ENCODE data around the gene MCRS1. TPM values are rescaled to one million over a fixed set of nuclear protein-coding genes. Genes with fewer than 3 reads are reported as not detected.
A peak's percentile ranks its signal among the peaks of the same experiment; 100 is the strongest.

The MCRS1 gene
- total RNA-seq, 1 donor from 2014 or later, result 103 TPM

DNA sequence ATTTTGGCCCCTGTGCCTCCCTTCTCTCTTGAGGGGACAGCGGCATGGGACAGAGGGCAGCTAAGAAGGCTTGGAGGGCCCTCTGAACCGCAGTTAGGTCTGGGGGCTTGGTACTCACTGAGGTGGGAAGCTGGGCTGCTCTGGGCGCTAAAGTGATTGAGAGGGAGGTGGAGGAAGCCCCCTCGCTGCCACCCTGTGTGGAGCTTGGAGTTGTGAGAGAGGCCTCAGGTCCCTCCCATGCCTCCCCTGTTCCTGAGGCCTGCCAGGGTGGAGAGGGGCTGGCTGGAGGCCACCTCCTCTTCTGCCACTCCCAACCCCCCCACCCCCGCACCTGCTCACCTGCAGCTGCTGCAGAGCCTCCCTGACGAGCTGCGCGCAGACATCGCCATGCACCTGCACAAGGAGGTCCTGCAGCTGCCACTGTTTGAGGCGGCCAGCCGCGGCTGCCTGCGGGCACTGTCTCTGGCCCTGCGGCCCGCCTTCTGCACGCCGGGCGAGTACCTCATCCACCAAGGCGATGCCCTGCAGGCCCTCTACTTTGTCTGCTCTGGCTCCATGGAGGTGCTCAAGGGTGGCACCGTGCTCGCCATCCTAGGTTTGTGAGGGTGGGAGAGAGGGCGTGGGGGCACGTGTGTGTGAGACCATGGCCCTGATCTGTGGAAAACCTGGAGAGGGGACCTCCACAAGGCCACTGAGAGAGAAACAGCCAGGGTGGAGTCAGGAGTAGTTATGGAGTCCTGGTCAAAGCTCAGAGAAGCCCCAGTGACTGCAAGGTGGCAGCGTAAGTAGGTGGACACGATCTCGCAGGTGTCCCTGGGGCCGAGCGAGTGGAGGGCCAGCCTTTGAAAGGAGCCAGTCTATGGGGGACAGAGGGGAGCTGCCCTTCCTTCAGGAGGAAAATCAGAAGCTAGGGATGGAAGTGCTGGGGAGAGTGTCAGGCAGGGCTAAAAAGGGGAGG is 17.9 kb downstream of the MCRS1 start:
- Mint-ChIP-seq H3K4me1 (ENCODE audit: low read depth, unreplicated experiment) (peaks cover 15% of the 10 kb centered on the region), H3K9me3 (ENCODE audit: unreplicated experiment) (peaks cover 18% of the 10 kb centered on the region), H3K4me3 (ENCODE audit: unreplicated experiment) (no peak overlapping the region), H3K27me3 (ENCODE audit: unreplicated experiment) (peaks cover 19% of the 10 kb centered on the region), H3K27ac (ENCODE audit: unreplicated experiment) (peak overlapping the region; percentile 52), H3K36me3 (ENCODE audit: unreplicated experiment) (no peaks in the 10 kb centered on the region)
- DNase-seq, result no peak
- TF ChIP-seq, protein P1, sequence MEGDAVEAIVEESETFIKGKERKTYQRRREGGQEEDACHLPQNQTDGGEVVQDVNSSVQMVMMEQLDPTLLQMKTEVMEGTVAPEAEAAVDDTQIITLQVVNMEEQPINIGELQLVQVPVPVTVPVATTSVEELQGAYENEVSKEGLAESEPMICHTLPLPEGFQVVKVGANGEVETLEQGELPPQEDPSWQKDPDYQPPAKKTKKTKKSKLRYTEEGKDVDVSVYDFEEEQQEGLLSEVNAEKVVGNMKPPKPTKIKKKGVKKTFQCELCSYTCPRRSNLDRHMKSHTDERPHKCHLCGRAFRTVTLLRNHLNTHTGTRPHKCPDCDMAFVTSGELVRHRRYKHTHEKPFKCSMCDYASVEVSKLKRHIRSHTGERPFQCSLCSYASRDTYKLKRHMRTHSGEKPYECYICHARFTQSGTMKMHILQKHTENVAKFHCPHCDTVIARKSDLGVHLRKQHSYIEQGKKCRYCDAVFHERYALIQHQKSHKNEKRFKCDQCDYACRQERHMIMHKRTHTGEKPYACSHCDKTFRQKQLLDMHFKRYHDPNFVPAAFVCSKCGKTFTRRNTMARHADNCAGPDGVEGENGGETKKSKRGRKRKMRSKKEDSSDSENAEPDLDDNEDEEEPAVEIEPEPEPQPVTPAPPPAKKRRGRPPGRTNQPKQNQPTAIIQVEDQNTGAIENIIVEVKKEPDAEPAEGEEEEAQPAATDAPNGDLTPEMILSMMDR (IDR thresholded peaks at IDR 0.05; ENCODE audit: partially characterized antibody, unreplicated experiment), result no peak

DNA sequence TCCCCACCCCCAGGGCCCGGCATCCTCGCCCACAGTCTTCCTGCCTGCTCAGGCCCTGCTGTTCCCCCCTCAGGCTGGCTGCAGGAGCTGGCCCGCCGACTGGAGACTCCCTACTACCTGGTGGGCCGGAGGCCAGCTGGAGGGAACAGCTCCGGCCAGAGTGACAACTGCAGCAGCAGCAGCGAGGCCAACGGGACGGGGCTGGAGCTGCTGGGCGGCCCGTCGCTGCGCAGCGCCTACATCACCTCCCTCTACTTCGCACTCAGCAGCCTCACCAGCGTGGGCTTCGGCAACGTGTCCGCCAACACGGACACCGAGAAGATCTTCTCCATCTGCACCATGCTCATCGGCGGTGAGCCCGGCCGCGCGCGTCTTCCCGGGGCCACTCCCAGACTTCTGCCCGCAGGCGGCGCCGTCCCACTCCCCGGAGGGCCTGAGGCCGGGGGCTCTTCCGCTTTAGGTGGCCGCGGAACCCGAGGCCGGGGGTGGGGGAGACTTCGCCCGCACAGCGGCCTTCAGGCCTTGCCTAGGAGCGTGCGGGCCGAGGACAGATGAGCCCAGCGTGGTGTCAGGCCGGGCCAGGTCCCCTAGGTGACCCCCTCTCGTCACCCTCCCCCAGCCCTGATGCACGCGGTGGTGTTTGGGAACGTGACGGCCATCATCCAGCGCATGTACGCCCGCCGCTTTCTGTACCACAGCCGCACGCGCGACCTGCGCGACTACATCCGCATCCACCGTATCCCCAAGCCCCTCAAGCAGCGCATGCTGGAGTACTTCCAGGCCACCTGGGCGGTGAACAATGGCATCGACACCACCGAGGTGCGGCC is 18.9 kb downstream of the MCRS1 start:
- peaks cover 24% of the 10 kb centered on the region for H3K27me3 Mint-ChIP-seq (ENCODE audit: unreplicated experiment)
- peaks cover 19% of the 10 kb centered on the region for H3K9me3 Mint-ChIP-seq (ENCODE audit: unreplicated experiment)

DNA sequence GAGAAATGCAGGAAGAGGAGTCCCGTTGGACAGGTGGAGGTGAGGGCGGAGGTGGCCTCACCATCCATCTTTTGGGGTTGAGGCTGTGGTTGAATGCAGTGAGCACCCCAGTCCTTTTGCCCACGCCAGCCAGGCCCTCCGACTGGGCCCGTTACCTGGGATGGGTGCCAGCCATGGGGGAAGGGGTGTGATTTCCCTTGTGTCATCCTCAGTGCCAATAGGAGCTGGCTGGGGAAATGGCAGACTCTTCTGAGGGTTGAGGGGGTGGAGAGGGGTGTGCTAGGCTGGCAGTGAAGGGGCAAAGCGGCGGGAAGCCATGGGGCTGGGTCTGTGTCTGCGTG is 19.5 kb downstream of the MCRS1 start:
- H3K4me1 Mint-ChIP-seq (ENCODE audit: low read depth, unreplicated experiment), result peaks cover 20% of the 10 kb centered on the region
- peaks cover 24% of the 10 kb centered on the region for H3K27me3 Mint-ChIP-seq (ENCODE audit: unreplicated experiment)
- no peak overlapping the region for H3K4me3 Mint-ChIP-seq (ENCODE audit: unreplicated experiment)
- H3K9me3 Mint-ChIP-seq (ENCODE audit: unreplicated experiment), result peaks cover 19% of the 10 kb centered on the region
- DNase-seq, result no peak
- H3K27ac Mint-ChIP-seq (ENCODE audit: unreplicated experiment), result no peak overlapping the region
- no peaks in the 10 kb centered on the region for H3K36me3 Mint-ChIP-seq (ENCODE audit: unreplicated experiment)
- TF ChIP-seq, protein P1 (IDR thresholded peaks at IDR 0.05; ENCODE audit: partially characterized antibody, unreplicated experiment), result no peak

More for the DNA sequence above, 18.9 kb downstream of the MCRS1 start:
- H3K27ac Mint-ChIP-seq (ENCODE audit: unreplicated experiment), result no peak overlapping the region
- H3K4me1 Mint-ChIP-seq (ENCODE audit: low read depth, unreplicated experiment), result peaks cover 17% of the 10 kb centered on the region
- H3K36me3 Mint-ChIP-seq (ENCODE audit: unreplicated experiment), result no peaks in the 10 kb centered on the region
- peak; percentile 63 for DNase-seq
- TF ChIP-seq, protein P1 (IDR thresholded peaks at IDR 0.05; ENCODE audit: partially characterized antibody, unreplicated experiment), result peak; percentile 29
- H3K4me3 Mint-ChIP-seq (ENCODE audit: unreplicated experiment), result peak overlapping the region; percentile 49

DNA sequence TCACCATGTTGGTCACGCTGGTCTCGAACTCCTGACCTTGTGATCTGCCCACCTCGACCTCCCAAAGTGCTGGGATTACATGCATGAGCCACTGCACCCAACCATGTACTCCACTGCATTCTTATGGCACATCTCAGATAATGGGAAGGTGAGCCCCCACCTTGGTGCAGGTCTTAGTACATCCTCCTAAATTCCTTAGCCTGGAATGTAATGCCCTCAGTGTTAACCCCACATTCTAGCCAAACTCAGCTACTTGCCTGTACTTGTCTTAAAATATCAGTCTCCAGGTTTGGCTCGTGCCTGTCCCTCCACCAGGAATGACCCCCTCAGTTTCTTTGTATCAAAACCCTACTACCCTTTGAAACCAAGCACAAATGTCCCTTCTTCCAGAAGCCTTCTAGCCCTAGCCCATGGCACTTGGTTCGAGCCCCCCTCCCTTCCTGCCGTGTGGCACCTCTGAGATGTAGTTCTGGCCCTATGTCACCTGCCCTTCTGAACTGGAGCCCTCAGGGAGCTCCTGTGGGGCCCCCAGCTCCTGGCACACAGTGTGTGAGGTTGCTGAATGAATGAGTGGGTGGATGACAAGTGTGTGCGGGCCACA is 20.8 kb downstream of the MCRS1 start:
- Mint-ChIP-seq H3K4me3 (ENCODE audit: unreplicated experiment) (no peak overlapping the region), H3K4me1 (ENCODE audit: low read depth, unreplicated experiment) (peaks cover 25% of the 10 kb centered on the region), H3K36me3 (ENCODE audit: unreplicated experiment) (no peaks in the 10 kb centered on the region), H3K27me3 (ENCODE audit: unreplicated experiment) (peaks cover 20% of the 10 kb centered on the region), H3K27ac (ENCODE audit: unreplicated experiment) (no peak overlapping the region), H3K9me3 (ENCODE audit: unreplicated experiment) (peaks cover 17% of the 10 kb centered on the region)
- TF ChIP-seq, protein P1 (IDR thresholded peaks at IDR 0.05; ENCODE audit: partially characterized antibody, unreplicated experiment), result no peak
- DNase-seq, result no peak

Data from glutamatergic neuron (in vitro differentiated cells).